H9 (cell line): Measurements from ENCODE around the gene OXCT2. TPM values are rescaled to one million over a fixed set of nuclear protein-coding genes. Genes with fewer than 3 reads are reported as not detected.

Experiments
- DNase-seq: peaks from one replicate; pipeline ENCODE4 v3.0.0-alpha.2; 2017
- H2AFZ ChIP-seq: one replicate; pipeline ENCODE4 v1.6.1; 2013; ENCODE audit warnings: mild to moderate bottlenecking, low read length, control low read depth, moderate library complexity
- H2AK5ac ChIP-seq: 2 replicates; pipeline ENCODE4 v1.6.1; 2013; ENCODE audit warnings: low read length, control low read depth, mixed read lengths; ENCODE audit not compliant: insufficient read length
- H2BK120ac ChIP-seq: one replicate; pipeline ENCODE4 v1.6.1; 2013; ENCODE audit warnings: low read depth, mild to moderate bottlenecking, low read length, control low read depth, inconsistent platforms; ENCODE audit not compliant: poor library complexity, severe bottlenecking
- H2BK12ac ChIP-seq: 2 replicates; pipeline ENCODE4 v1.6.1; 2013; ENCODE audit warnings: low read length, control low read depth, mixed read lengths, low read depth; ENCODE audit not compliant: insufficient read length
- H2BK15ac ChIP-seq: 2 replicates; pipeline ENCODE4 v1.6.1; 2013; ENCODE audit warnings: low read depth, low read length, control low read depth
- H2BK20ac ChIP-seq: one replicate; pipeline ENCODE4 v1.6.1; 2013; ENCODE audit warnings: low read depth, mild to moderate bottlenecking, low read length, control low read depth, inconsistent platforms; ENCODE audit not compliant: poor library complexity, severe bottlenecking
- H2BK5ac ChIP-seq: 2 replicates; pipeline ENCODE4 v1.6.1; 2013; ENCODE audit warnings: low read length, control low read depth, mixed read lengths; ENCODE audit not compliant: insufficient read length
- H3K14ac ChIP-seq: 2 replicates; pipeline ENCODE4 v1.6.1; 2013; ENCODE audit warnings: low read length, control low read depth; ENCODE audit not compliant: insufficient read depth
- H3K18ac ChIP-seq: 2 replicates; pipeline ENCODE4 v1.6.1; 2013; ENCODE audit warnings: low read depth, mild to moderate bottlenecking, mixed read lengths, low read length, control low read depth; ENCODE audit not compliant: insufficient read length
- H3K23ac ChIP-seq: 2 replicates; pipeline ENCODE4 v1.6.1; 2013; ENCODE audit warnings: low read length, control low read depth, mixed read lengths, low read depth; ENCODE audit not compliant: insufficient read length
- H3K23me2 ChIP-seq: 2 replicates; pipeline ENCODE4 v1.6.1; 2013; ENCODE audit warnings: low read depth, mild to moderate bottlenecking, mixed read lengths, low read length, control low read depth; ENCODE audit not compliant: insufficient read length, poor library complexity, severe bottlenecking
- H3K27ac ChIP-seq: 2 replicates; pipeline ENCODE4 v1.5.1; 2013; ENCODE audit warnings: low read length, control low read depth, mixed read lengths, low read depth; ENCODE audit not compliant: insufficient read length
- H3K27me3 ChIP-seq: 2 replicates; pipeline ENCODE4 v1.6.1; 2013; ENCODE audit warnings: low read length, control low read depth, inconsistent platforms; ENCODE audit not compliant: insufficient read depth
- H3K4ac ChIP-seq: 2 replicates; pipeline ENCODE4 v1.6.1; 2013; ENCODE audit warnings: low read depth, mild to moderate bottlenecking, control low read depth, inconsistent platforms, low read length, moderate library complexity
- H3K4me1 ChIP-seq: 2 replicates; pipeline ENCODE4 v1.6.1; 2013; ENCODE audit warnings: low read length, control low read depth, inconsistent platforms; ENCODE audit not compliant: insufficient read depth
- H3K4me2 ChIP-seq: 2 replicates; pipeline ENCODE4 v1.6.1; 2013; ENCODE audit warnings: low read length, control low read depth, mixed read lengths; ENCODE audit not compliant: insufficient read length, insufficient read depth
- H3K56ac ChIP-seq: 2 replicates; pipeline ENCODE4 v1.6.1; 2013; ENCODE audit warnings: low read depth, mild to moderate bottlenecking, mixed read lengths, low read length, control low read depth; ENCODE audit not compliant: insufficient read length
- H3K79me1 ChIP-seq: 2 replicates; pipeline ENCODE4 v1.6.1; 2013; ENCODE audit warnings: low read depth, mild to moderate bottlenecking, moderate library complexity, low read length, control low read depth, inconsistent platforms; ENCODE audit not compliant: insufficient read depth, poor library complexity, severe bottlenecking
- H3K79me2 ChIP-seq: 2 replicates; pipeline ENCODE4 v1.6.1; 2013; ENCODE audit warnings: low read length, control low read depth, inconsistent platforms; ENCODE audit not compliant: insufficient read depth
- H3K9ac ChIP-seq: 2 replicates; pipeline ENCODE4 v1.6.1; 2013; ENCODE audit warnings: low read length, control low read depth, mixed read lengths; ENCODE audit not compliant: insufficient read length; ENCODE audit errors: extremely low read depth
- H3K9me3 ChIP-seq: one replicate; pipeline ENCODE4 v1.6.1; 2013; ENCODE audit warnings: low read depth, low read length, inconsistent platforms; ENCODE audit not compliant: control insufficient read depth
- H3T11ph ChIP-seq: one replicate; pipeline ENCODE4 v1.6.1; 2013; ENCODE audit warnings: mild to moderate bottlenecking, low read length, control low read depth, inconsistent platforms
- H4K20me1 ChIP-seq: one replicate; pipeline ENCODE4 v1.6.1; 2013; ENCODE audit not compliant: control insufficient read depth, insufficient read length, insufficient read depth
- H4K5ac ChIP-seq: 2 replicates; pipeline ENCODE4 v1.6.1; 2013; ENCODE audit warnings: low read depth, mild to moderate bottlenecking, mixed read lengths, low read length, control low read depth; ENCODE audit not compliant: insufficient read length
- H4K8ac ChIP-seq: replicated peaks from 2 replicates; pipeline ENCODE4 v1.6.1; 2013; ENCODE audit warnings: low read length, control low read depth, mixed read lengths, low read depth; ENCODE audit not compliant: insufficient read length
- H4K91ac ChIP-seq: 2 replicates; pipeline ENCODE4 v1.6.1; 2013; ENCODE audit warnings: low read depth, mild to moderate bottlenecking, moderate library complexity, mixed read lengths, low read length, control low read depth; ENCODE audit not compliant: insufficient read length
- H3K27ac Mint-ChIP-seq, 3 experiments: 2 replicates in 2 of 3; 3 replicates in 1 of 3; pipeline ENCODE4 v1.8.0; 2020 to 2021; ENCODE audit warnings: mixed read lengths in 3 of 3, mild to moderate bottlenecking in 1 of 3, moderate library complexity in 1 of 3
- H3K27me3 Mint-ChIP-seq: 2 replicates; pipeline ENCODE4 v1.8.0; 2021; ENCODE audit warnings: low read depth, mild to moderate bottlenecking, moderate library complexity, mixed read lengths
- H3K36me3 Mint-ChIP-seq, 3 experiments: 2 replicates in 2 of 3; 3 replicates in 1 of 3; pipeline ENCODE4 v1.8.0; 2020 to 2021; ENCODE audit warnings: low read depth in 3 of 3, mixed read lengths in 3 of 3; ENCODE audit not compliant: insufficient read depth in 1 of 3
- H3K4me1 Mint-ChIP-seq, 2 experiments: 2 replicates each; pipeline ENCODE4 v1.8.0; 2020; ENCODE audit warnings: mixed read lengths in 2 of 2
- H3K4me3 Mint-ChIP-seq, 2 experiments: 2 replicates in 1 of 2; 3 replicates in 1 of 2; pipeline ENCODE4 v1.8.0; 2020 to 2021; ENCODE audit warnings: mild to moderate bottlenecking in 2 of 2, mixed read lengths in 2 of 2, moderate library complexity in 1 of 2
- H3K9me3 Mint-ChIP-seq, 2 experiments: 2 replicates in 1 of 2; 3 replicates in 1 of 2; pipeline ENCODE4 v1.8.0; 2020; ENCODE audit warnings: mild to moderate bottlenecking in 2 of 2, mixed read lengths in 2 of 2, moderate library complexity in 1 of 2
- WGBS: extraction: QIAGEN DNeasy Blood & Tissue Kit; methylation state at CpG from one replicate; pipeline ENCODE4 v1.1.7; 2013; ENCODE audit warnings: missing lambda C conversion rate, low lambda C conversion rate, mixed read lengths; ENCODE audit not compliant: insufficient read length; ENCODE audit errors: extremely low coverage; 5-methylcytosine and 5-hydroxymethylcytosine counted together
- total RNA-seq: library from RNA; stranded (reverse); gene quantifications from 2 replicates; pipeline ENCODE4 v1.2.1, GENCODE V29; 2021
- TF ChIP-seq, protein P1 (sequence below): fragments of 200-600 bp; sonication (generic); conservative IDR thresholded peaks from 3 replicates; pipeline ENCODE4 v1.8.0; 2021; ENCODE audit warnings: antibody characterized with exemption, mild to moderate bottlenecking

The OXCT2 gene
- total RNA-seq, 1 experiment from 2014 or later, result 3.7 TPM

DNA sequence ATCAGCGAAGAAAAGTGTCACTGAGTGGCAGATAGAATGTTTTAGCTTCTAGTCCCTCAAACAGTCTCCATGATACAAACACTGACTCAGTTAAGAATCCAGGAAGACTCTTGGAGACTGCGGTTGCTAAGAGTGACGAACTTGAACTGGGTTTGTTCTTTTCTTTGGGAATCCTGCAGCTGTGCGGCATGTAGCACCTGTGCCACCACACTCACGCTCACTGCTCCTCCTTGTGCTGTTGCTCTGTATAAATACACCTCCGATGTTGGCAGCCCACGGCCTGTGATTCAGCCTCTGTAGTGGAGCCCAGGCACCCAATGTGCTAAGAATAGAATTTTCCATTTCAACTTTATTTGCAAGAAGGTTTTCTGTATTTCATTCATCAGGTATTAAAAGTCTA, 38.0 kb downstream of the OXCT2 start:
- peaks cover 100% of the 10 kb centered on the region for H3K27me3 Mint-ChIP-seq
- H3K4me1 ChIP-seq, result no peaks in the 10 kb centered on the region
- H4K8ac ChIP-seq, result no peak overlapping the region
- no peaks in the 10 kb centered on the region for H3K79me2 ChIP-seq
- no peaks in the 10 kb centered on the region for H4K20me1 ChIP-seq
- no peaks in the 10 kb centered on the region for H3K9me3 ChIP-seq
- no peak overlapping the region for H4K91ac ChIP-seq
- H3K18ac ChIP-seq, result no peak overlapping the region
- TF ChIP-seq, protein P1, sequence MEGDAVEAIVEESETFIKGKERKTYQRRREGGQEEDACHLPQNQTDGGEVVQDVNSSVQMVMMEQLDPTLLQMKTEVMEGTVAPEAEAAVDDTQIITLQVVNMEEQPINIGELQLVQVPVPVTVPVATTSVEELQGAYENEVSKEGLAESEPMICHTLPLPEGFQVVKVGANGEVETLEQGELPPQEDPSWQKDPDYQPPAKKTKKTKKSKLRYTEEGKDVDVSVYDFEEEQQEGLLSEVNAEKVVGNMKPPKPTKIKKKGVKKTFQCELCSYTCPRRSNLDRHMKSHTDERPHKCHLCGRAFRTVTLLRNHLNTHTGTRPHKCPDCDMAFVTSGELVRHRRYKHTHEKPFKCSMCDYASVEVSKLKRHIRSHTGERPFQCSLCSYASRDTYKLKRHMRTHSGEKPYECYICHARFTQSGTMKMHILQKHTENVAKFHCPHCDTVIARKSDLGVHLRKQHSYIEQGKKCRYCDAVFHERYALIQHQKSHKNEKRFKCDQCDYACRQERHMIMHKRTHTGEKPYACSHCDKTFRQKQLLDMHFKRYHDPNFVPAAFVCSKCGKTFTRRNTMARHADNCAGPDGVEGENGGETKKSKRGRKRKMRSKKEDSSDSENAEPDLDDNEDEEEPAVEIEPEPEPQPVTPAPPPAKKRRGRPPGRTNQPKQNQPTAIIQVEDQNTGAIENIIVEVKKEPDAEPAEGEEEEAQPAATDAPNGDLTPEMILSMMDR, result no peak
- H2BK20ac ChIP-seq, result no peak overlapping the region
- H3K14ac ChIP-seq, result no peak overlapping the region
- H3K4ac ChIP-seq, result no peak overlapping the region
- H3K56ac ChIP-seq, result no peak overlapping the region
- H2AK5ac ChIP-seq, result no peak overlapping the region
- no peaks in the 10 kb centered on the region for H3K79me1 ChIP-seq
- no peak overlapping the region for H2BK120ac ChIP-seq
- no peak overlapping the region for H3K4me3 Mint-ChIP-seq
- no peak overlapping the region for H3K9ac ChIP-seq
- no peak overlapping the region for H3K23ac ChIP-seq
- no peaks in the 10 kb centered on the region for H3K36me3 Mint-ChIP-seq
- H3K27ac Mint-ChIP-seq, result no peak overlapping the region
- no CpG with 5 or more reads among the region's 7 CpGs for WGBS
- H3K4me2 ChIP-seq, result no peak overlapping the region
- H4K5ac ChIP-seq, result no peak overlapping the region
- no peak overlapping the region for H3T11ph ChIP-seq
- H3K27me3 ChIP-seq, result peaks cover 27% of the 10 kb centered on the region; the same call in 1 of the 2 replicates
- no peak overlapping the region for H2BK15ac ChIP-seq
- no peaks in the 10 kb centered on the region for H3K23me2 ChIP-seq
- no peak overlapping the region for H2BK12ac ChIP-seq
- H3K4me1 Mint-ChIP-seq, result peaks cover 2% of the 10 kb centered on the region in 2 experiments; a peak in 2 of 4 replicates
- H2AFZ ChIP-seq, result no peak overlapping the region
- DNase-seq, result no peak
- no peak overlapping the region for H3K27ac ChIP-seq
- no peaks in the 10 kb centered on the region for H3K9me3 Mint-ChIP-seq
- no peak overlapping the region for H2BK5ac ChIP-seq
